HG03103 (cell line): ENCODE results near the gene METTL21A.

Experiments used
- ATAC-seq: cut with Tn5 transposase; IDR thresholded peaks from one replicate; pipeline ENCODE4 v1.9.1; 2021; ENCODE audit warnings: low read depth; ENCODE audit not compliant: unreplicated experiment

METTL21A gene

DNA sequence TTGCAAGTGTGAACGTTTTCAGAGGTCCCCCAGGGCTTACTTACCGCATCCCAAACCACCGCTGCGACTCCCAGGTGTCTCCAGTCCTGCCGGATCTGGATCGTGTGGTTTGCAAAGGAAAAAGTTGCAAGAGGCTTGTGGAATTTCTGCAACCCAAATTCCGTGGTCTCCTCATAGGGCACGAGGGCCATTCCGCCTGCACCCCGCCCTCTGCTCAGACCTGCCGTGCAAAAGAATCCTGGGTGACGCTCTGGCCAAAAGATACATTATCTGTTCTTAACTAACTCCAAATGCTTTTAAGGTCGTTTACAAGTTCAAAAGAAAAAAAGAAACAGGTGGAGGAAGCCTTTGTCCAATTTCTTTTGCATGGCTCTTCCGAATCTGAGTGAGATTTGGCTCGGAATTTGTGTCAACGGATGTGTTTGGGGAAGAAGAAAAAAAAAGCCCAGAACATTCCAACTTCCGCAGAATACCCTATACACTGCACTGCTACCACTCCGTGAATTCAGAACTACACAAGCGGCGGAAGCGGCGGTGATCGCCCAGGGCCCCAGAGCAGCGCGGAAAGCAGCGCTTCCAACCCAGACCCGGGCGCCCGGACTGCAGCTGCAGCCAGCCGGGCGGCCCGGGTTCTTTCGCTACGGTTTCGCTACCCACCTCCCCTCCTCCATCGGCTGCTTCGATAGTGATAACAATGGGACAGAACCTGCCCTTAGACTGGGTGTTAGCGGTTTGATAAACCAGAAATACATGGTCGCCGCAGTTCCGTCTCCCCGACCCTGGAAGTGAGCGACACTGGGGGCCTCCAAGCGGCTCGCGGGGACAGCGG lies 795 bp downstream of the METTL21A start:
- ATAC-seq = peak; percentile 33

DNA sequence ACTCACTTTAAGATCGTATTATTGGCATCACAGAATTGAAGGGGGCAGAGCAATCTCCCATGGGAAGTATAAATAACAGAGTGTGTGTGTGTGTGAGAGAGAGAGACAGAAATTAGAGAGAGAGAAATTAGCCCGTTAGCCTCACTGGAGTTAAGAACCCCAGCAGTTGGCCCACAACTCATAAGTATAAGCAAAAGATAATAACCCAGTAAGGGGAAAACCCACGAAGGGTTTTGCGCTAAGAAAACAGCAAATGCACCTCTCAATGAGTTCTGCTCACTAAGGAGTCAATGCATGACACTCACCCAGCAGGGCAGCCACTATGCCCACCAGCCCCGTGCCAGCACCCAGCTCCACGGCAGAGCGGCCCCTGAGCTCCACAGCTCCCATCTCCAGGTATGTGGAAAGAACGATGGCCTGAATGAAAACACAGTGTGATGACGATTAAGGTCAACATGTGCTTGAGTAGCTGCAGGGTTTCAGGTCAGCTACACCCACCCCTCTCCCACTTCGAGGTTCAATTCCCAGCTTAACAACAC lies 3.6 kb downstream of the METTL21A start:
- no peak for ATAC-seq

- peak; percentile 48 for ATAC-seq
Observed at GRCh38 chr2:207619764-207620203, 5.4 kb downstream of the METTL21A start.

DNA sequence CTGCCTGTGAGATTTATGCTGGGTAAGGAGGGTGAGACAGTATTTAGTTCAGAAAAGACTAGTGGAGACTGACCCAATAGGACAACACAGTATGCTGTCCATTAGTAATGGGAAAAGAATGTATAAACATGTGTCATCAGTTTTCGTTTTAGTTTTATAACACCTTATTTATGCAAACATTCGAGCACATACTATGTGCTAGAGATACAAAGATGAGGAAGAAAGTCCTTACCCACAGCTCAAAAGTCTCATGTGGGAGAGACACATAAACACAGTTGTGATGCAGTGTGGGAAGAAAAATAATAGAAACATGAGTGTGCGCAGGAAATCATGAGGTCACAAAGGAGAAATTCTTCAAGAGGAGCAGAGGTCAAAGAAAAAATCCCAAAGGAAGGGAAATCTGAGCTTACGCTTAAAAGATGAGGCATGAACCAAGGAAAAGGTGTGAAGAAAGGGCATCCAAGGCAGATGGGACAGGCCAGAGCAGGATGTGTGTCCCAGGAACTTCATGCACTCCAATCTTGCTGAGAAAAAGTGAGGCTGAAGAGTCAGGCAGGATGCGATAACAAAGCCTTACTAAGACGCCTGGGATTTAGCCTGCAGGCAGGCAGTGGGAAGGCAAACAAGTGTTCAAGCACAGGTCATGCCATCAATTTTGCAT lies 8.1 kb downstream of the METTL21A start:
- no peak for ATAC-seq

- no peak for ATAC-seq
Observed at GRCh38 chr2:207616185-207616584, 9.0 kb downstream of the METTL21A start.

- no peak for ATAC-seq
Observed at GRCh38 chr2:207614824-207615223, 10.4 kb downstream of the METTL21A start.

DNA sequence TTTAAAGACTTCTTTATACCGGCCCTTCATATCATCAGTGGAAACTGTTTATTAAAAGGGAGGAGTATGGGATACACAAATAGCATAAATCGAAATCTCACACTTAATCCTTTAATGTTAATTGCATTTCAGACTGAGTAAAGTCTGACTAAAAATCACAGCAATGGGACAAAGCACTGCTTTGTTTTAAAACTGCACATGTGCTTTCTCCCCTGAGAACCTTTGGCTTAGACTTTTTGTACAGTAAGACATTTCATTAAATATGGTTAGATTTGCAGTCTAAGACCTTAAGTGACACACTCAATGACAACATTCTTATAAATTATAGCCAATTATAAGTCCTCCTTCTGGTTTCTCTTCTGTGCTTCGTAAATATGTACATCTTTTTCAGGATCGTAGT lies 12.5 kb downstream of the METTL21A start:
- ATAC-seq = no peak

DNA sequence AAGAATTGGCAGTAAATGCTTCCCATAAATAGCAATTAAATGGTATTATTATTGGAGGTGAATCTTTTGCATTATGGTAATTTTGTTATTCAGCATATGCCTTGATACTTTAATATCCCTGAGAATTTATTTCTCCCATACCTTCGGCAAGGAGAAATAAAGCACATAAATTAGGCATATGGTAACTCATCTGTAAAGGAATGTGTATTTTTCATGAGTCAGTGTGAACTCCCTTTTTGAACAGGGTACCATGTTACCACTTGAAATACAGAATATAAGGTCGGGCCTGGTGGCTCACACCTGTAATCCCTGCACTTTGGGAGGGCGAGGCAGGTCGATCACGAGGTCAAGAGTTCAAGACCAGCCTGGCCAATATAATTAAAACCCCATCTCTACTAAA lies 18.4 kb downstream of the METTL21A start:
- ATAC-seq = no peak

DNA sequence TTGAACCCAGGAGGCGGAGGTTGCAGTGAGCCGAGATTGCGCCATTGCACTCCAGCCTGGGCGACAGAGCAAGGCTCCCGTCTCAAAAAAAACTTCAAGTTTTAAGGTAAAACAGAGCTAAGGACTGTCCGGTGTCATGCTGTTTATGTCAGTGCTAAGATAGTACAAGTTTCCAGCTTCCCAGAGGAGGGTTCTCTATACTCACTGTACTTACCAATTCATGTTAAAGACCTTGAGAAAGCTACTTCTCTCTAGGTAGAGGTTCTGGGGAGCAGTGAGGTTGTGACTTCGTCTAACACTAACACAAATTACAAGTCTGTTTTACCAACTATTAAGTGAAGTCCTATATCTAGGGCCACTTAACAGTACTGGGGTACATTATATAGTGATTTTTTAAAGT lies 18.8 kb downstream of the METTL21A start:
- no peak for ATAC-seq

GRCh38 chr2:207603486-207603885 lies 21.7 kb downstream of the METTL21A start:
- ATAC-seq = no peak

DNA sequence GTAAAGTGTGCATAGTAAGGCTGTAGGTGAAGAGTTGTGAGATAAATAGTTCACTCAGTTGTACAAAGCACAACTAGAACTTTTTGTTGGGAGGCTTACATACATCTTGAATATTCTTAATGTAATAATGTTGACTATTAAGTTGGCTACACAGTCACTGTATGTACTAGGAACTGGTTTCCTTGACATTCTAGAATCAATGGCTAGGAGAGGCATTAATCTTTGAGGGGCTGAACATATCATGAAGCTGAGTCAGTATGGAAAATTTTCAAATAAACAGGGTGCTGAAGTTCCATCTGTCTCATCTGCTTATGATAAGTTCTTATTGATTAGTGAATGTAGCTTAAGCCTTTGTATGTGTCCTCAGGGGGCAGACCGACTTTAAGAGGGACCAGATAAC lies 23.4 kb downstream of the METTL21A start:
- ATAC-seq = no peak

DNA sequence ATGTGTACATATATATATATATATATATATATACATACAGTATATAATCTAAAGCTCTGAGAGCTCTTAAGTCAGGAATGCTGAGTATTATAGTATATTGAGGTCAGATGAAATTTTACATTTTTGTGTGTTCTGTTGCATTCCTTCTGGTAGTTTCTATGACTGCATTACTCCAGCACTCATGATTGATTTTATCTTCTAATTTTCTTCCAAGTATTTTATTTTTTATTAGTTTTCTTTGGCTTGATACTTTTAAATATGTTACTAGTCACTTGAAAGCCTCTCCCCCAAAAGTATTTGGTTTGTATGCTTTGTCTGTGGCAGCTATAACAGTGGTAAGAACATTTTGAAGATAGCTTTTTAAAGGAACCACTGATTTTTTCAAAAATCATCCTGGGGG lies 25.0 kb downstream of the METTL21A start:
- no peak for ATAC-seq

GRCh38 chr2:207599636-207600035 lies 25.6 kb downstream of the METTL21A start:
- ATAC-seq = no peak

- no peak for ATAC-seq
Observed at GRCh38 chr2:207594731-207595130, 30.5 kb downstream of the METTL21A start.

DNA sequence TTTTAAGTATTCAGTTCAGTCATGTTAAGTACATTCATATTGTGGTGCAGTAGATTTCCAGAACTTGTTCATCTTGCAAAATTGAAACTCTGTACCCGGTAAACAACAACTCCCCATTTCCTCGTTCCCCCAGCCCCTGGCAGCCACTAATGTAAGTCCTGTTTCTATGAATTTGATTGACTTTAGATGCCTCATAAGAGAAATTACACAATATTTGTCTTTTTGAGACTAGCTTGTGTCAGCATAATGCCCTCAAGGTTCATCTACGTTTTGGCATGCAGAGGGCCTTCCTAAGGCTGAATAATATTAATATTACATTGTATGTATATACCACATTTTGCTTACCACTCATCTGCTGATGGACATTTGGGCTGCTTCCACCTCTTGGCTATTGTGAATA lies 30.9 kb downstream of the METTL21A start:
- no peak for ATAC-seq

- ATAC-seq = no peak
Observed at GRCh38 chr2:207593277-207593676, 31.9 kb downstream of the METTL21A start.

DNA sequence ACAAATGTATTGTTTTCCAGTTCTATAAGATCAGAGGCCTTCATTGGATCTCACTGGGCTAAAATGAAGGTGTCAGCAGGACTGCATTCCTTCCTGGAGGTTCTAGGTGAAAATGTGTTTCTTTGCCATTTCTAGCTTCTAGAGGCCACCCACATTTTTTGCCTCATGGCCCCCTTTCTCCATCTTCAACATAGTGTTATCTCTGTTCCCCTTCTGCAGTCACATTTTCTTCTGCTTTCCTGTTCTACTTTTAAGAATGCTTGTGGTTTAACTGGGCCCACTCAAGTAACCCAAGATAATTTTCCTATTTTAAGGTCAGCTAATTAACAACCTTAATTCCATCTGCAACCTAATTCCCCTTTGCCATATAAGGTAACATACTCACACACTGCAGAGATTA lies 36.1 kb downstream of the METTL21A start:
- ATAC-seq = no peak

DNA sequence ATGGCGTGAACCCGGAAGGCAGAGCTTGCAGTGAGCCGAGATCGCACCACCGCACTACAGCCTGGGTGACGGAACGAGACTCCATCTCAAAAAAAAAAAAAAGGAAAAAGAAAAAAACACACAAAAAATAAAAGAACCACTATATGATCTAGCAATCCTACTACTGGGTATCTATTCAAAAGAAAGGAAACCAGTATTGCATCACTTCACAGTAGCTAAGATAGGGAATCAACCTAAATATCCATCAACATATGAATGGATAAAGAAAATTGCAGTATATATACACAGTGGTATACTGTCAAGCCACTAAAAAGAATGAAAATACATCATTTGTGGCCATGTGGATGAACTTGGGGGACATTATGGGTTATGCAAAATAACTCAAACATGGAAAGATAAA lies 37.9 kb downstream of the METTL21A start:
- no peak for ATAC-seq

DNA sequence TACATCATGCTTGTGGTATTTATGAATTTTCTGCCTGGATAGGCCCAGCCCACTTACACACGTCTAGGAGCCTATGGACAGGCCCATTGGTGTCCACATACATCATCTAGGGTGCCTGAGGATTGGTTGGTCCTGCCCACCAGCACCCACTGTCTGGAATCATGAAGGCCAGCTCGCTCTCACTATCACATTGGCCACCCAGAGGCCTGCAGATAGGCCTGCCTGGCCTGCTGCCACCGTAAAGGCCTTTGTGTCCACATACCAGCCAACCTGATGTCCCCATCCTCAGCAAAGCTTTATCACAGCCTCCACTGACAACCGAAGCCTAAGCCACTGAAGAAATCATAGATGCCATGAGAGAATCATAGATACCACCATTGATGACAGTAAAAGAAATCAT lies 40.2 kb downstream of the METTL21A start:
- no peak for ATAC-seq

- ATAC-seq = no peak
Observed at GRCh38 chr2:207571370-207571769, 53.8 kb downstream of the METTL21A start.

DNA sequence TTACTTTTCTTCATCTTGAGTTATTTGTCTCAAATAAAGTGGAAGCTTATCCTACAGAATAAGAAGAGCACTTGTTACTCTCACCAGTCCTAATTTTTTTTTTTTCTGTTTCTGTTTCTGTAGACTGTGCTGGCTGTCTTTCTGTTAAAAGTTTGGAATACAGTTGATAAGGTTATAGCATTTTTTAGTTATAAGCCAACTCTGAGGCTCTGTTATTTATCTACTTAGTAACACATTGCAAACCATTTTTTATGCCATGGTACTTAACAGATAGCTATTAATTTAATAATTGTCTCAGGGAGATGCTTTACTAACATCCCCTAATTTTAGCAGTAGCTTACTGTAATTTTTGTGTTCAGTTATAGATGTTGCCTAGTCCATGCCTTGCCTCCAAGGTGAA lies 57.5 kb downstream of the METTL21A start:
- no peak for ATAC-seq
